ENCODE measurements around the gene P2RX1. TPM values are rescaled to one million over a fixed set of nuclear protein-coding genes. Genes with fewer than 3 reads are reported as not detected.

P2RX1 gene
- total and polyA plus RNA-seq, 4 donors = 0.44 to 5.2 (median 0.64) TPM

GRCh38 chr17:3864534-3864933 is 51.7 kb downstream of the P2RX1 start:
- 88% methylated on average over 10 of the region's 10 CpGs for WGBS
- TF ChIP-seq RAD21 (IDR thresholded peaks at IDR 0.05) (no peak), FOXA2 (IDR thresholded peaks at IDR 0.05) (no peak), YY1 (IDR thresholded peaks at IDR 0.05) (no peak), EGR1 (IDR thresholded peaks at IDR 0.05; ENCODE audit: low read depth in 2 of 2) (no peak), TAF1 (conservative IDR thresholded peaks at IDR 0.05) (no peak), FOXA1 (IDR thresholded peaks at IDR 0.05) (no peak), HNF4G (IDR thresholded peaks at IDR 0.05) (no peak), GABPA (IDR thresholded peaks at IDR 0.05 in 1 of 2, conservative IDR thresholded peaks at IDR 0.05 in 1 of 2) (no peak), JUND (IDR thresholded peaks at IDR 0.05) (no peak)
- TF ChIP-seq, protein P1, sequence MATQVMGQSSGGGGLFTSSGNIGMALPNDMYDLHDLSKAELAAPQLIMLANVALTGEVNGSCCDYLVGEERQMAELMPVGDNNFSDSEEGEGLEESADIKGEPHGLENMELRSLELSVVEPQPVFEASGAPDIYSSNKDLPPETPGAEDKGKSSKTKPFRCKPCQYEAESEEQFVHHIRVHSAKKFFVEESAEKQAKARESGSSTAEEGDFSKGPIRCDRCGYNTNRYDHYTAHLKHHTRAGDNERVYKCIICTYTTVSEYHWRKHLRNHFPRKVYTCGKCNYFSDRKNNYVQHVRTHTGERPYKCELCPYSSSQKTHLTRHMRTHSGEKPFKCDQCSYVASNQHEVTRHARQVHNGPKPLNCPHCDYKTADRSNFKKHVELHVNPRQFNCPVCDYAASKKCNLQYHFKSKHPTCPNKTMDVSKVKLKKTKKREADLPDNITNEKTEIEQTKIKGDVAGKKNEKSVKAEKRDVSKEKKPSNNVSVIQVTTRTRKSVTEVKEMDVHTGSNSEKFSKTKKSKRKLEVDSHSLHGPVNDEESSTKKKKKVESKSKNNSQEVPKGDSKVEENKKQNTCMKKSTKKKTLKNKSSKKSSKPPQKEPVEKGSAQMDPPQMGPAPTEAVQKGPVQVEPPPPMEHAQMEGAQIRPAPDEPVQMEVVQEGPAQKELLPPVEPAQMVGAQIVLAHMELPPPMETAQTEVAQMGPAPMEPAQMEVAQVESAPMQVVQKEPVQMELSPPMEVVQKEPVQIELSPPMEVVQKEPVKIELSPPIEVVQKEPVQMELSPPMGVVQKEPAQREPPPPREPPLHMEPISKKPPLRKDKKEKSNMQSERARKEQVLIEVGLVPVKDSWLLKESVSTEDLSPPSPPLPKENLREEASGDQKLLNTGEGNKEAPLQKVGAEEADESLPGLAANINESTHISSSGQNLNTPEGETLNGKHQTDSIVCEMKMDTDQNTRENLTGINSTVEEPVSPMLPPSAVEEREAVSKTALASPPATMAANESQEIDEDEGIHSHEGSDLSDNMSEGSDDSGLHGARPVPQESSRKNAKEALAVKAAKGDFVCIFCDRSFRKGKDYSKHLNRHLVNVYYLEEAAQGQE (IDR thresholded peaks at IDR 0.05) = no peak
- TF ChIP-seq, protein P2, sequence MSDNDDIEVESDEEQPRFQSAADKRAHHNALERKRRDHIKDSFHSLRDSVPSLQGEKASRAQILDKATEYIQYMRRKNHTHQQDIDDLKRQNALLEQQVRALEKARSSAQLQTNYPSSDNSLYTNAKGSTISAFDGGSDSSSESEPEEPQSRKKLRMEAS (IDR thresholded peaks at IDR 0.05) = no peak
- H3K9ac ChIP-seq (ENCODE audit: low read depth in 1 of 2, low read length in 2 of 2) = no peak overlapping the region
- H3K4me1 ChIP-seq (ENCODE audit: control insufficient read depth in 4 of 4, insufficient read depth in 4 of 4, low read length in 3 of 4) = no peaks in the 10 kb centered on the region
- no peaks in the 10 kb centered on the region for H3K27me3 ChIP-seq (ENCODE audit: control insufficient read depth in 4 of 4, insufficient read depth in 4 of 4, low read length in 3 of 4)
- DNase-seq (ENCODE audit: low spot score) = no peak
- H3K27ac ChIP-seq (ENCODE audit: low read depth in 1 of 2, low read length in 2 of 2) = no peak overlapping the region
- no peak overlapping the region for H3K4me3 ChIP-seq (ENCODE audit: low read depth in 1 of 3, low read length in 3 of 3)
- H3K36me3 ChIP-seq (ENCODE audit: control insufficient read depth in 4 of 4, insufficient read depth in 3 of 4, low read depth in 1 of 4, low read length in 3 of 4) = no peaks in the 10 kb centered on the region
- no peaks in the 10 kb centered on the region for H3K9me3 ChIP-seq (ENCODE audit: control insufficient read depth in 4 of 4, low read length in 3 of 4)

GRCh38 chr17:3861761-3862681 is 54.2 kb downstream of the P2RX1 start:
- H3K9ac ChIP-seq (ENCODE audit: low read depth in 1 of 2, low read length in 2 of 2) = no peak overlapping the region
- no peak overlapping the region for H3K27ac ChIP-seq (ENCODE audit: low read depth in 1 of 2, low read length in 2 of 2)
- no peaks in the 10 kb centered on the region for H3K27me3 ChIP-seq (ENCODE audit: control insufficient read depth in 4 of 4, insufficient read depth in 4 of 4, low read length in 3 of 4)
- H3K36me3 ChIP-seq (ENCODE audit: control insufficient read depth in 4 of 4, insufficient read depth in 3 of 4, low read depth in 1 of 4, low read length in 3 of 4) = no peaks in the 10 kb centered on the region
- no peaks in the 10 kb centered on the region for H3K4me1 ChIP-seq (ENCODE audit: control insufficient read depth in 4 of 4, insufficient read depth in 4 of 4, low read length in 3 of 4)
- WGBS = 90% methylated on average over 28 of the region's 28 CpGs
- no peak for DNase-seq (ENCODE audit: low spot score)
- no peak overlapping the region for H3K4me3 ChIP-seq (ENCODE audit: low read depth in 1 of 3, low read length in 3 of 3)
- H3K9me3 ChIP-seq (ENCODE audit: control insufficient read depth in 4 of 4, low read length in 3 of 4) = no peaks in the 10 kb centered on the region
- no peak for TF ChIP-seq ATF3 (IDR thresholded peaks at IDR 0.05)
- no peak for TF ChIP-seq EGR1 (IDR thresholded peaks at IDR 0.05; ENCODE audit: low read depth in 2 of 2)
- TF ChIP-seq JUND (IDR thresholded peaks at IDR 0.05) = no peak
- TF ChIP-seq, protein P1 (IDR thresholded peaks at IDR 0.05) = no peak
- TF ChIP-seq GABPA (IDR thresholded peaks at IDR 0.05 in 1 of 2, conservative IDR thresholded peaks at IDR 0.05 in 1 of 2) = no peak
- TF ChIP-seq, protein P3, sequence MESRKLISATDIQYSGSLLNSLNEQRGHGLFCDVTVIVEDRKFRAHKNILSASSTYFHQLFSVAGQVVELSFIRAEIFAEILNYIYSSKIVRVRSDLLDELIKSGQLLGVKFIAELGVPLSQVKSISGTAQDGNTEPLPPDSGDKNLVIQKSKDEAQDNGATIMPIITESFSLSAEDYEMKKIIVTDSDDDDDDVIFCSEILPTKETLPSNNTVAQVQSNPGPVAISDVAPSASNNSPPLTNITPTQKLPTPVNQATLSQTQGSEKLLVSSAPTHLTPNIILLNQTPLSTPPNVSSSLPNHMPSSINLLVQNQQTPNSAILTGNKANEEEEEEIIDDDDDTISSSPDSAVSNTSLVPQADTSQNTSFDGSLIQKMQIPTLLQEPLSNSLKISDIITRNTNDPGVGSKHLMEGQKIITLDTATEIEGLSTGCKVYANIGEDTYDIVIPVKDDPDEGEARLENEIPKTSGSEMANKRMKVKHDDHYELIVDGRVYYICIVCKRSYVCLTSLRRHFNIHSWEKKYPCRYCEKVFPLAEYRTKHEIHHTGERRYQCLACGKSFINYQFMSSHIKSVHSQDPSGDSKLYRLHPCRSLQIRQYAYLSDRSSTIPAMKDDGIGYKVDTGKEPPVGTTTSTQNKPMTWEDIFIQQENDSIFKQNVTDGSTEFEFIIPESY (IDR thresholded peaks at IDR 0.05) = no peak
- TF ChIP-seq HNF4G (IDR thresholded peaks at IDR 0.05) = no peak
- no peak for TF ChIP-seq RAD21 (IDR thresholded peaks at IDR 0.05)
- no peak for TF ChIP-seq SP1 (IDR thresholded peaks at IDR 0.05)
- no peak for TF ChIP-seq CTCF (IDR thresholded peaks at IDR 0.05; ENCODE audit: low read depth, low read length, missing input control)
- TF ChIP-seq, protein P2 (IDR thresholded peaks at IDR 0.05) = no peak
- no peak for TF ChIP-seq RXRA (IDR thresholded peaks at IDR 0.05)
- TF ChIP-seq TAF1 (conservative IDR thresholded peaks at IDR 0.05) = no peak
- no peak for TF ChIP-seq FOXA2 (IDR thresholded peaks at IDR 0.05)
